Lower lobe of right lung (tissue), 2 donors: ENCODE measurements around the gene RAB11FIP5. TPM values are rescaled to one million over a fixed set of nuclear protein-coding genes. Genes with fewer than 3 reads are reported as not detected.
"Not testable (repeated sequence)": the region's sequence is repeated elsewhere in the genome, so short reads cannot be mapped to it uniquely, and the experiment has no call there.

Experiments
- ATAC-seq, 2 donors: fragments of 200-7000 bp; cut with Tn5 transposase; one replicate each; pipeline ENCODE4 v1.9.1; 2020 to 2022; ENCODE audit warnings: mild to moderate bottlenecking in 2 of 2, moderate library complexity in 2 of 2
- DNase-seq: peaks from one replicate; pipeline ENCODE4 v3.0.0-alpha.2; 2020
- H3K27ac ChIP-seq: fragments of 200-600 bp; one replicate; pipeline ENCODE4 v1.8.0; 2022
- H3K27me3 ChIP-seq: fragments of 200-600 bp; one replicate; pipeline ENCODE4 v1.8.0; 2022; ENCODE audit warnings: low read depth
- H3K36me3 ChIP-seq: fragments of 200-600 bp; one replicate; pipeline ENCODE4 v1.8.0; 2022; ENCODE audit warnings: mild to moderate bottlenecking
- H3K4me1 ChIP-seq: fragments of 200-600 bp; one replicate; pipeline ENCODE4 v1.8.0; 2022
- H3K4me3 ChIP-seq: fragments of 200-600 bp; one replicate; pipeline ENCODE4 v1.8.0; 2022; ENCODE audit warnings: mild to moderate bottlenecking
- H3K9me3 ChIP-seq: fragments of 200-600 bp; one replicate; pipeline ENCODE4 v1.8.0; 2022
- CTCF ChIP-seq: fragments of 200-600 bp; IDR thresholded peaks from one replicate; pipeline ENCODE4 v1.8.0; 2022; ENCODE audit warnings: antibody characterized with exemption, mild to moderate bottlenecking
- intact Hi-C: fragments of 100-400 bp; cut with DNase I; formaldehyde crosslinking; loops from one replicate; pipeline ENCODE4 v1.11.0; 2022
- total RNA-seq: library from RNA; stranded (reverse); fragmentation: NEBNext Ultra II Directional; extraction: Animal tissue kit (Norgen Biotek cat#: 25700); gene quantifications from one replicate; pipeline ENCODE4 v1.2.1, GENCODE V29; 2021
- donor health status: DM: no; HTN: yes; CAD: no; lungs with severe emphysema.

Gene RAB11FIP5
- total RNA-seq, 1 donor from 2014 or later: 20.6 TPM

DNA sequence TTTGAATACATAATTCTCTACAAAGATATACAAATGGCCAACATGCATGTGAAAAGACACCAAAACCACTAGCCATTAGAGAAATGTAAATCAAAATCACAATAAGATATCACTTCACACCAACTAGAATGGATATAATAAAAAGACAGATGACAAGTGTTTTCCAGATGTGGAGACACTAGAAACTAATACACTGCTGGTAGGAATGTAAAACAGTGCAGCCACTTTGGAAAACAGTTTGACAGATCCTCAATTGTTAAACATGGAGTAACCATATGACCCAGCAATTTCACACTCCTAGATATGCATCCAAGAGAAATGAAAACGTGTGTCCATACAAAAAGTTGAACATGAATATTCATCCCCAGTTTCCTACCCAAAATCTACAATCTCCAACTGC, 9.8 kb upstream of the RAB11FIP5 start:
- DNase-seq (no peak), ATAC-seq (no peak)
- no peak for TF ChIP-seq CTCF
- H3K36me3 ChIP-seq: no peaks in the 10 kb centered on the region
- no peak overlapping the region for H3K4me3 ChIP-seq
- H3K4me1 ChIP-seq: no peaks in the 10 kb centered on the region
- no peaks in the 10 kb centered on the region for H3K9me3 ChIP-seq
- H3K27ac ChIP-seq: no peak overlapping the region
- peaks cover 4% of the 10 kb centered on the region for H3K27me3 ChIP-seq
- intact Hi-C loops: no loop called here

DNA sequence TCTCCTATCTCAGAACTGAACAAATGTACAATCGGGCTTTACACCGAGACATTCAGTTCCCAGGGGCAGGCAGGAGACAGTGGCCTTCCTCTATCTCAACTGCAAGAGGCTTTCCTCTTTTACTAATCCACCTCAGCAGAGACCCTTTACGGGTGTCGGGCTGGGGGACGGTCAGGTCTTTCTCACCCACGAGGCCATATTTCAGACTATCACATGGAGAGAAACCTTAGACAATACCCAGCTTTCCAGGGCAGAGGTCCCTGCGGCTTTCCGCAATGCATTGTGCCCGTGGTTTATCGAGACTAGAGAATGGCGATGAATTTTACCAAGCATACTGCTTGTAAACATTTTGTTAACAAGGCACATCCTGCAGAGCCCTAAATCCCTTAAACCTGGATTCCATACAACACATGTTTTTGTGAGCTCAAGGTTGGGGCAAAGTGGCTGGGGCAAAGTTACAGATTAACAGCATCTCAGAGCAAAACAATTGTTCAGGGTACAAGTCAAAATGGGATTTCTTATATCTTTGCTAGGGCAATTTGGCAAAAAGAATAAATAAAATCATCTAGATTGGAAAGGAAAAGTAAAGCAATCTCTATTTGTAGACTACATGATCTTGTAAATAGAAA, 7.0 kb upstream of the RAB11FIP5 start:
- intact Hi-C loops, H3K36me3 ChIP-seq, H3K4me3 ChIP-seq, ATAC-seq, H3K4me1 ChIP-seq, DNase-seq, H3K9me3 ChIP-seq, H3K27ac ChIP-seq, H3K27me3 ChIP-seq: not testable (repeated sequence)

- H3K9me3 ChIP-seq: no peaks in the 10 kb centered on the region
Observed at GRCh38 chr2:73117441-73117840, 4.7 kb upstream of the RAB11FIP5 start.

GRCh38 chr2:73116182-73116960, 3.6 kb upstream of the RAB11FIP5 start:
- Histone ChIP-seq H3K27me3 (no peaks in the 10 kb centered on the region), H3K27ac (no peak overlapping the region), H3K36me3 (no peaks in the 10 kb centered on the region), H3K4me1 (peaks cover 16% of the 10 kb centered on the region), H3K4me3 (no peak overlapping the region), H3K9me3 (no peaks in the 10 kb centered on the region)
- TF ChIP-seq CTCF: no peak
- intact Hi-C loops: no loop called here
- DNase-seq (no peak), ATAC-seq (no peak)

More at GRCh38 chr2:73117441-73117840, 4.7 kb upstream of the RAB11FIP5 start:
- DNase-seq (no peak), ATAC-seq (no peak)
- intact Hi-C loops: no loop called here
- H3K36me3 ChIP-seq: no peaks in the 10 kb centered on the region
- no peak overlapping the region for H3K4me3 ChIP-seq
- no peaks in the 10 kb centered on the region for H3K27me3 ChIP-seq
- TF ChIP-seq CTCF: no peak
- H3K4me1 ChIP-seq: peaks cover 7% of the 10 kb centered on the region
- no peak overlapping the region for H3K27ac ChIP-seq

DNA sequence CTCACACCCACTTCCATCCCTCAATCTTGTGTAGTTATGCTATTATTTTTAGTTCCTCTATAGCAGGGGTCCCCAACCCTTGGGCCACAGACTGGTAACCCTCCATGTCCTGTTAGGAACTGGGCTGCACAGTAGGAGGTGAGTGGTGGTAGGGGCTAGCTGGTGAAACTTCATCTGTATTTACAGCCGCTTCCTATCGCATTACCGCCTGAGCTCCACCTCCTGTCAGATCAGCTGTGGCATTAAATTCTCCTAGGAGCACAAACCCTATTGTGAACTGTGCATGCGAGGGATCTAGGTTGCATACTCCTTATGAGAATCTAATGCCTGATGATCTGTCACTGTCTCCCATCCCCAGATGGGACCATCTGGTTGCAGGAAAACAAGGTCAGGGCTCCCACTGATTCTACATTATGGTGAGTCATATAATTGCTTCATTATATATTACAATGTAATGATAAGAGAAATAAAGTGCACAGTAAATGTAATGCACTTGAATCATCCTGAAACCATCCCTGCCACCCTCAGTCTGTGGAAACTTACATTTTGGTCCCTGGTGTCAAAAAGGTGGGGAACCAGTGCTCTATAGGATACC, 1.6 kb upstream of the RAB11FIP5 start:
- Histone ChIP-seq H3K4me3 (no peak overlapping the region), H3K4me1 (peaks cover 36% of the 10 kb centered on the region), H3K9me3 (no peaks in the 10 kb centered on the region), H3K36me3 (no peaks in the 10 kb centered on the region), H3K27ac (no peak overlapping the region), H3K27me3 (no peaks in the 10 kb centered on the region)
- ATAC-seq (no peak), DNase-seq (no peak)
- intact Hi-C loops: no loop called here
- no peak for TF ChIP-seq CTCF
